ENCODE data around the gene ADGRG1.

DNA sequence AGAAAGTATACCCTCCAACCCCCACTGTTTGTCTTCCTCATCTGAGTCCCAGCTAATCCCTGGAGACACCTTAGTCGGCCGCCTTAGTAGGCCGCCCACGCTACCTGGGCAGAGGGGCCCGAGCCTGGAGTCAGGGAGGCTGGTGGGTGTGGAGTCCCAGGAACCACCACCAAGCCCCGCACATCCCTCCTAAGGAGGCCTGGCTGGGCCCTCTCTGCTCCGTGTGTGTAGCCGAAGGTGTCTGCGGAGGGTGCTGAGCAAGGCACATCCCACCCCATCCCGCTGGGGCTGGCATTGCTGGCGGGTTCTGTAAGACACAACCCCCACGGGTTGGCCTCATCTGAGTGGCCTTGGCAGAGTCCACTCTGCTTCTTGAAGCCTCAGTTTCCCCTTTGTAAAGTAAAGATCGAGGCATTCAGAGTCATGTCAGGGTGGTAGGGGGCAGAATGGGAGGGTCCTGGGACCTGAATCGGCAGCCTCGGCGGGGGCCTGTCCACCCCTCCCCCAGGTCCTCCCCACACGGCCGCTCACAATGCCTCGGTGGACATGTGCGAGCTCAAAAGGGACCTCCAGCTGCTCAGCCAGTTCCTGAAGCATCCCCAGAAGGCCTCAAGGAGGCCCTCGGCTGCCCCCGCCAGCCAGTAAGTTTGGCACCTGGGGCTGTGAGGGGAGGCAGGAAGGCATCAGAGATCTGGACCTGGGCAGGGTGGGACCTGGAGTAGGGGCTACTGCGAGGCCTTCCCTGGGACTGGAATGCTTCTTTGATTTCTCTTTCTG is 24.5 kb downstream of the ADGRG1 start:
- TF ChIP-seq, protein P1, sequence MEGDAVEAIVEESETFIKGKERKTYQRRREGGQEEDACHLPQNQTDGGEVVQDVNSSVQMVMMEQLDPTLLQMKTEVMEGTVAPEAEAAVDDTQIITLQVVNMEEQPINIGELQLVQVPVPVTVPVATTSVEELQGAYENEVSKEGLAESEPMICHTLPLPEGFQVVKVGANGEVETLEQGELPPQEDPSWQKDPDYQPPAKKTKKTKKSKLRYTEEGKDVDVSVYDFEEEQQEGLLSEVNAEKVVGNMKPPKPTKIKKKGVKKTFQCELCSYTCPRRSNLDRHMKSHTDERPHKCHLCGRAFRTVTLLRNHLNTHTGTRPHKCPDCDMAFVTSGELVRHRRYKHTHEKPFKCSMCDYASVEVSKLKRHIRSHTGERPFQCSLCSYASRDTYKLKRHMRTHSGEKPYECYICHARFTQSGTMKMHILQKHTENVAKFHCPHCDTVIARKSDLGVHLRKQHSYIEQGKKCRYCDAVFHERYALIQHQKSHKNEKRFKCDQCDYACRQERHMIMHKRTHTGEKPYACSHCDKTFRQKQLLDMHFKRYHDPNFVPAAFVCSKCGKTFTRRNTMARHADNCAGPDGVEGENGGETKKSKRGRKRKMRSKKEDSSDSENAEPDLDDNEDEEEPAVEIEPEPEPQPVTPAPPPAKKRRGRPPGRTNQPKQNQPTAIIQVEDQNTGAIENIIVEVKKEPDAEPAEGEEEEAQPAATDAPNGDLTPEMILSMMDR (conservative IDR thresholded peaks at IDR 0.05; ENCODE audit: low read length), result no peak
- no peak for TF ChIP-seq EZH2phosphoT487 (IDR thresholded peaks at IDR 0.05; ENCODE audit: borderline replicate concordance, low read depth, low read length)

Data from OCI-LY7 (cell line).